H9 (cell line): ENCODE measurements around the gene RERE. TPM values are rescaled to one million over a fixed set of nuclear protein-coding genes. Genes with fewer than 3 reads are reported as not detected.

Experiments
- DNase-seq: peaks from one replicate; pipeline ENCODE4 v3.0.0-alpha.2; 2017
- H2AFZ ChIP-seq: one replicate; pipeline ENCODE4 v1.6.1; 2013; ENCODE audit warnings: mild to moderate bottlenecking, low read length, control low read depth, moderate library complexity
- H2AK5ac ChIP-seq: 2 replicates; pipeline ENCODE4 v1.6.1; 2013; ENCODE audit warnings: low read length, control low read depth, mixed read lengths; ENCODE audit not compliant: insufficient read length
- H2BK120ac ChIP-seq: one replicate; pipeline ENCODE4 v1.6.1; 2013; ENCODE audit warnings: low read depth, mild to moderate bottlenecking, low read length, control low read depth, inconsistent platforms; ENCODE audit not compliant: poor library complexity, severe bottlenecking
- H2BK12ac ChIP-seq: 2 replicates; pipeline ENCODE4 v1.6.1; 2013; ENCODE audit warnings: low read length, control low read depth, mixed read lengths, low read depth; ENCODE audit not compliant: insufficient read length
- H2BK15ac ChIP-seq: 2 replicates; pipeline ENCODE4 v1.6.1; 2013; ENCODE audit warnings: low read depth, low read length, control low read depth
- H2BK20ac ChIP-seq: one replicate; pipeline ENCODE4 v1.6.1; 2013; ENCODE audit warnings: low read depth, mild to moderate bottlenecking, low read length, control low read depth, inconsistent platforms; ENCODE audit not compliant: poor library complexity, severe bottlenecking
- H2BK5ac ChIP-seq: 2 replicates; pipeline ENCODE4 v1.6.1; 2013; ENCODE audit warnings: low read length, control low read depth, mixed read lengths; ENCODE audit not compliant: insufficient read length
- H3K14ac ChIP-seq: 2 replicates; pipeline ENCODE4 v1.6.1; 2013; ENCODE audit warnings: low read length, control low read depth; ENCODE audit not compliant: insufficient read depth
- H3K18ac ChIP-seq: 2 replicates; pipeline ENCODE4 v1.6.1; 2013; ENCODE audit warnings: low read depth, mild to moderate bottlenecking, mixed read lengths, low read length, control low read depth; ENCODE audit not compliant: insufficient read length
- H3K23ac ChIP-seq: 2 replicates; pipeline ENCODE4 v1.6.1; 2013; ENCODE audit warnings: low read length, control low read depth, mixed read lengths, low read depth; ENCODE audit not compliant: insufficient read length
- H3K23me2 ChIP-seq: 2 replicates; pipeline ENCODE4 v1.6.1; 2013; ENCODE audit warnings: low read depth, mild to moderate bottlenecking, mixed read lengths, low read length, control low read depth; ENCODE audit not compliant: insufficient read length, poor library complexity, severe bottlenecking
- H3K27ac ChIP-seq: 2 replicates; pipeline ENCODE4 v1.5.1; 2013; ENCODE audit warnings: low read length, control low read depth, mixed read lengths, low read depth; ENCODE audit not compliant: insufficient read length
- H3K27me3 ChIP-seq: 2 replicates; pipeline ENCODE4 v1.6.1; 2013; ENCODE audit warnings: low read length, control low read depth, inconsistent platforms; ENCODE audit not compliant: insufficient read depth
- H3K4ac ChIP-seq: 2 replicates; pipeline ENCODE4 v1.6.1; 2013; ENCODE audit warnings: low read depth, mild to moderate bottlenecking, control low read depth, inconsistent platforms, low read length, moderate library complexity
- H3K4me1 ChIP-seq: 2 replicates; pipeline ENCODE4 v1.6.1; 2013; ENCODE audit warnings: low read length, control low read depth, inconsistent platforms; ENCODE audit not compliant: insufficient read depth
- H3K4me2 ChIP-seq: 2 replicates; pipeline ENCODE4 v1.6.1; 2013; ENCODE audit warnings: low read length, control low read depth, mixed read lengths; ENCODE audit not compliant: insufficient read length, insufficient read depth
- H3K56ac ChIP-seq: 2 replicates; pipeline ENCODE4 v1.6.1; 2013; ENCODE audit warnings: low read depth, mild to moderate bottlenecking, mixed read lengths, low read length, control low read depth; ENCODE audit not compliant: insufficient read length
- H3K79me1 ChIP-seq: 2 replicates; pipeline ENCODE4 v1.6.1; 2013; ENCODE audit warnings: low read depth, mild to moderate bottlenecking, moderate library complexity, low read length, control low read depth, inconsistent platforms; ENCODE audit not compliant: insufficient read depth, poor library complexity, severe bottlenecking
- H3K79me2 ChIP-seq: 2 replicates; pipeline ENCODE4 v1.6.1; 2013; ENCODE audit warnings: low read length, control low read depth, inconsistent platforms; ENCODE audit not compliant: insufficient read depth
- H3K9ac ChIP-seq: 2 replicates; pipeline ENCODE4 v1.6.1; 2013; ENCODE audit warnings: low read length, control low read depth, mixed read lengths; ENCODE audit not compliant: insufficient read length; ENCODE audit errors: extremely low read depth
- H3K9me3 ChIP-seq: one replicate; pipeline ENCODE4 v1.6.1; 2013; ENCODE audit warnings: low read depth, low read length, inconsistent platforms; ENCODE audit not compliant: control insufficient read depth
- H3T11ph ChIP-seq: one replicate; pipeline ENCODE4 v1.6.1; 2013; ENCODE audit warnings: mild to moderate bottlenecking, low read length, control low read depth, inconsistent platforms
- H4K20me1 ChIP-seq: one replicate; pipeline ENCODE4 v1.6.1; 2013; ENCODE audit not compliant: control insufficient read depth, insufficient read length, insufficient read depth
- H4K5ac ChIP-seq: 2 replicates; pipeline ENCODE4 v1.6.1; 2013; ENCODE audit warnings: low read depth, mild to moderate bottlenecking, mixed read lengths, low read length, control low read depth; ENCODE audit not compliant: insufficient read length
- H4K8ac ChIP-seq: replicated peaks from 2 replicates; pipeline ENCODE4 v1.6.1; 2013; ENCODE audit warnings: low read length, control low read depth, mixed read lengths, low read depth; ENCODE audit not compliant: insufficient read length
- H4K91ac ChIP-seq: 2 replicates; pipeline ENCODE4 v1.6.1; 2013; ENCODE audit warnings: low read depth, mild to moderate bottlenecking, moderate library complexity, mixed read lengths, low read length, control low read depth; ENCODE audit not compliant: insufficient read length
- H3K27ac Mint-ChIP-seq, 3 experiments: 2 replicates in 2 of 3; 3 replicates in 1 of 3; pipeline ENCODE4 v1.8.0; 2020 to 2021; ENCODE audit warnings: mixed read lengths in 3 of 3, mild to moderate bottlenecking in 1 of 3, moderate library complexity in 1 of 3
- H3K27me3 Mint-ChIP-seq: 2 replicates; pipeline ENCODE4 v1.8.0; 2021; ENCODE audit warnings: low read depth, mild to moderate bottlenecking, moderate library complexity, mixed read lengths
- H3K36me3 Mint-ChIP-seq, 3 experiments: 2 replicates in 2 of 3; 3 replicates in 1 of 3; pipeline ENCODE4 v1.8.0; 2020 to 2021; ENCODE audit warnings: low read depth in 3 of 3, mixed read lengths in 3 of 3; ENCODE audit not compliant: insufficient read depth in 1 of 3
- H3K4me1 Mint-ChIP-seq, 2 experiments: 2 replicates each; pipeline ENCODE4 v1.8.0; 2020; ENCODE audit warnings: mixed read lengths in 2 of 2
- H3K4me3 Mint-ChIP-seq, 2 experiments: 2 replicates in 1 of 2; 3 replicates in 1 of 2; pipeline ENCODE4 v1.8.0; 2020 to 2021; ENCODE audit warnings: mild to moderate bottlenecking in 2 of 2, mixed read lengths in 2 of 2, moderate library complexity in 1 of 2
- H3K9me3 Mint-ChIP-seq, 2 experiments: 2 replicates in 1 of 2; 3 replicates in 1 of 2; pipeline ENCODE4 v1.8.0; 2020; ENCODE audit warnings: mild to moderate bottlenecking in 2 of 2, mixed read lengths in 2 of 2, moderate library complexity in 1 of 2
- WGBS: extraction: QIAGEN DNeasy Blood & Tissue Kit; methylation state at CpG from one replicate; pipeline ENCODE4 v1.1.7; 2013; ENCODE audit warnings: missing lambda C conversion rate, low lambda C conversion rate, mixed read lengths; ENCODE audit not compliant: insufficient read length; ENCODE audit errors: extremely low coverage; 5-methylcytosine and 5-hydroxymethylcytosine counted together
- total RNA-seq: library from RNA; stranded (reverse); gene quantifications from 2 replicates; pipeline ENCODE4 v1.2.1, GENCODE V29; 2021
- TF ChIP-seq, protein P1 (sequence below): fragments of 200-600 bp; sonication (generic); conservative IDR thresholded peaks from 3 replicates; pipeline ENCODE4 v1.8.0; 2021; ENCODE audit warnings: antibody characterized with exemption, mild to moderate bottlenecking

The RERE gene
- total RNA-seq, 1 experiment from 2014 or later, result 103 TPM

GRCh38 chr1:8468751-8469150, 348.7 kb downstream of the RERE start:
- H3K27ac ChIP-seq, result no peak overlapping the region

More at GRCh38 chr1:8468751-8469150, 348.7 kb downstream of the RERE start:
- no peak overlapping the region for H3K9ac ChIP-seq
- no peak for DNase-seq
- H4K20me1 ChIP-seq, result no peaks in the 10 kb centered on the region
- H3K79me2 ChIP-seq, result no peaks in the 10 kb centered on the region
- no peak overlapping the region for H2BK120ac ChIP-seq
- H3K18ac ChIP-seq, result no peak overlapping the region
- H3K4me1 ChIP-seq, result peaks cover 11% of the 10 kb centered on the region
- no peak overlapping the region for H4K8ac ChIP-seq
- no peak overlapping the region for H2BK15ac ChIP-seq
- H3K79me1 ChIP-seq, result no peaks in the 10 kb centered on the region
- WGBS, result no CpG with 5 or more reads among the region's 4 CpGs
- TF ChIP-seq, protein P1, sequence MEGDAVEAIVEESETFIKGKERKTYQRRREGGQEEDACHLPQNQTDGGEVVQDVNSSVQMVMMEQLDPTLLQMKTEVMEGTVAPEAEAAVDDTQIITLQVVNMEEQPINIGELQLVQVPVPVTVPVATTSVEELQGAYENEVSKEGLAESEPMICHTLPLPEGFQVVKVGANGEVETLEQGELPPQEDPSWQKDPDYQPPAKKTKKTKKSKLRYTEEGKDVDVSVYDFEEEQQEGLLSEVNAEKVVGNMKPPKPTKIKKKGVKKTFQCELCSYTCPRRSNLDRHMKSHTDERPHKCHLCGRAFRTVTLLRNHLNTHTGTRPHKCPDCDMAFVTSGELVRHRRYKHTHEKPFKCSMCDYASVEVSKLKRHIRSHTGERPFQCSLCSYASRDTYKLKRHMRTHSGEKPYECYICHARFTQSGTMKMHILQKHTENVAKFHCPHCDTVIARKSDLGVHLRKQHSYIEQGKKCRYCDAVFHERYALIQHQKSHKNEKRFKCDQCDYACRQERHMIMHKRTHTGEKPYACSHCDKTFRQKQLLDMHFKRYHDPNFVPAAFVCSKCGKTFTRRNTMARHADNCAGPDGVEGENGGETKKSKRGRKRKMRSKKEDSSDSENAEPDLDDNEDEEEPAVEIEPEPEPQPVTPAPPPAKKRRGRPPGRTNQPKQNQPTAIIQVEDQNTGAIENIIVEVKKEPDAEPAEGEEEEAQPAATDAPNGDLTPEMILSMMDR, result no peak
- H3T11ph ChIP-seq, result no peak overlapping the region
- no peaks in the 10 kb centered on the region for H3K27me3 ChIP-seq
- H2AFZ ChIP-seq, result no peak overlapping the region
- Mint-ChIP-seq H3K36me3 (peaks cover 0 to 4% (median 1%) of the 10 kb centered on the region in 3 experiments; a peak in 2 of 7 replicates), H3K4me3 (no peak overlapping the region), H3K4me1 (peaks cover 54 to 56% of the 10 kb centered on the region in 2 experiments), H3K27ac (no peak overlapping the region), H3K27me3 (no peaks in the 10 kb centered on the region), H3K9me3 (no peaks in the 10 kb centered on the region)
- no peak overlapping the region for H3K23ac ChIP-seq
- H3K4ac ChIP-seq, result no peak overlapping the region
- no peaks in the 10 kb centered on the region for H3K23me2 ChIP-seq
- no peak overlapping the region for H4K5ac ChIP-seq
- H3K4me2 ChIP-seq, result no peak overlapping the region
- H2AK5ac ChIP-seq, result no peak overlapping the region
- H4K91ac ChIP-seq, result no peak overlapping the region
- H3K9me3 ChIP-seq, result no peaks in the 10 kb centered on the region
- no peak overlapping the region for H3K14ac ChIP-seq
- H2BK12ac ChIP-seq, result no peak overlapping the region
- no peak overlapping the region for H2BK5ac ChIP-seq
- H2BK20ac ChIP-seq, result no peak overlapping the region
- no peak overlapping the region for H3K56ac ChIP-seq
